Effector CD4-positive, alpha-beta T cell (primary cell): ENCODE results near the gene THBS2.

Experiments used
- DNase-seq: peaks from one replicate; pipeline ENCODE4 v3.0.0-alpha.2; 2020

The THBS2 gene

DNA sequence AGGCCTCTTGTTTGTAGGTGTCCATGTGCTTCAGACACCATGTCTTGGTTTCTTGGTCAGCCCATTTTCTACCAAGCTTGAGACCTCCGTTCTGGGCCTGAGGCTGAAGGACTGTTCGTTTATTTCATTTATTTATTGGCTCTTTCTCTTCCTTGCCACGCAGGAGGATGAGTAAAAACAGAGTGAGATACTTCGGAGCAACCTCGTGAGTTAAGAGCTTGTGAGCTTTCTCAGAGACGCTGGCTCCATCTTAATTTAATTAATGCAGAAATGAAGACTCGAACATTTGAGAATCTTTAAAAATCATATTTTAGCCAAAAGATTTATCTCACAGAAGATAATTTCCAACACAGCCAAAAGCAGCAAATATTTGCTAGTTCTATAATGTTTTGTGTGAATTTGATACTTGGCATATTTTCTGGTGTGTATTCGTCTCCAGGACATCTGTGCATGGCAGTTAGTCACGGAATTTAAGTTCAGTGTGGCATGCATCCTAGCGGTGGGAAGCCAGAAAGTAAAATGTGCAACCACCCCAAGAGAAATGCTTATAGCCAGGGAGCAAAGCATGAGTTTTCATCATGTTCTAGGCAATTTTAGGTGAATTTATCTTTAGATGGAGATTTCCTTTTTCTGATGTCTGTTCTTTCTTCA lies 76.0 kb downstream of the THBS2 start:
- no peak for DNase-seq

DNA sequence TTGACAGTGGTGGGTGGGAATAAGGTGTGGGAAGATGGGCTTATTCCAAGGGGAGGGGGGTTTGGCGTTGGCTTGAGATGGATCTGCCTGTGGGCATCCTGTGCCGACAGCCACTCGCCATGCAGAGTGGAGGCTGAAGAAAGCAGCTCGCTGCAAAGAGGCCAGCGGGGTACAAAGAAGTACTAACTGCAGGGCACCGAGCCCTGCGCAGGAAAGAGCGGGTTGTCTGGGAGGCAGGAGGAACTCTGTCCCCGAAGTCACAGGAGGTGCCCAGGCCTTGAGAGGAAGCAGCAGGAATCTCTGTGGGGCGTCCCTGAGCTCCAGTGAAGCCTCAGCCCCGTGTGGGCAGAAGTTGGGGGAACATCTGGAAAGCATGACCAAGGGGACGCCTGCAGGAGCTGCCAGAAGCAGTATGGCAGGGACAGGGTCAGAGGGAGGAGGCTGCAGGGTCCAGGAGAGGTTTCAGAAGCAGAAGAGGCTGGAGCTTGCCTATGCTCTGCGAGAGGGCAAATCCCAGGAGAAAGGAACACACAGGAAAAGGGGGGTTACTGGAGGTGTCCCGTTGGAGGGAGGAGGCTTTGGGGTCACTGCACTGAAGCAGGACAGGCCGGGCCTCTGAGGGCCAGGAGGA lies 77.2 kb downstream of the THBS2 start:
- no peak for DNase-seq

DNA sequence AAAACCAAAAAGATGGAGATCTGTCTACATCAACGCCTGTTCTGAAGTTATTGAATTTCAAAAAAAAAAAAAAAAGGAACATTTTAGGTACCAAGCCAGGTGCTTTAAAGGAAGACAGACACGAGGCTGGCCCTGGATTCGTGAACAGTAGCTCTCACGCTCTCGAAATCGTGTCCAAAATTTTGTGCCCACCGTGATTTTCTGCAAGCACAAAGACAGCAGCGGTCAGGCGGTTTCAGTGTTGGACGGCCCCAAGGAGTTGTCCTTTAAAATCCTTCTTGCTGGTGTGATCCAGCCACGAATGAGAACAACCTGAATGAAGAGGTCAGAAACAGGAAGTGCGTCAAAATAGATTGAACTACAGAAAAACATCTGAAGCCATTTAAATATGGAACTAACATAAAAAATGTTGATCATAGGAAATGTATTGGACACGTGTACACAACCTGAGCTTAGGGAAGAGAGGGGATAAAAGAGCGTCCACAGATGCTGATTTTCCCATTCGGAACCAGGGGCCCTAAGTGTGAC lies 78.2 kb downstream of the THBS2 start:
- no peak for DNase-seq

DNA sequence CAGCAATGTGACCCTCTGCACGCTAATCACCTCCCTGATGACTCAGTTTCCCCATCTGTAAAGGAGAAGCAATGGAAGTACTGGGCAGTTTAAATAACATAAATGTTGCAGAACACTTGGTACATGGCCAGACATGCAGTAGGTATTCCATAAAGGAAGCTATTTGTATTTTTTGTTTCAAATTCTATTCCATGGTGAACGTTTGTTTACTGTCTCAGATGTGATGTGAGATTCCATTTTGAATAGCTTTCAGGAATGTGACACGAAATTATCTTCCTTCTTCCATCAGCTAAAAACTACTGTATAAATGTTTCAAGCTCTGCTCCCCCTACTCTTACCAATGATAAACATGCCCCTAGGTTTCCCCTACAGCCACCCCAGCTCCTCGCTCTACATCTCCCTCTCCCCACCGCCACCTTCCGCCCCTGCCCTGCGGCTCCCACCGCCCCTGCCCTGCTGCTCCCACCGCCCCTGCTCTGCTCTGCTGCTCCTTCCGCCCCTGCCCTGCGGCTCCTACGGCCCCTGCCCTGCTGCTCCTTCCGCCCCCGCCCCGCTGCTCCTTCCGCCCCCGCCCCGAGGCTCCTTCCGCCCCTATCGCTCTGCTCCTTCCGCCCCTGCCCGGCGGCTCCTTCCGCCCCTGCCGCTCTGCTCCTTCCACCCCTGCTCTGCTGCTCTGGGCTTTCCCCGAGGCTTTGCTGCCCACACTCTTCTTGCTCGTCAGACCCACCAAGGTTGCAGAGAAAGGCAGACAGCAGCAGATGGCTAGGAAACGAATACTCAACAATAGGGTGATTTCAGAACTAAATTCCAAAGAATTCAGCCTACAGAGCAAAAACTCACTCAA lies 78.9 kb downstream of the THBS2 start:
- no peak for DNase-seq

DNA sequence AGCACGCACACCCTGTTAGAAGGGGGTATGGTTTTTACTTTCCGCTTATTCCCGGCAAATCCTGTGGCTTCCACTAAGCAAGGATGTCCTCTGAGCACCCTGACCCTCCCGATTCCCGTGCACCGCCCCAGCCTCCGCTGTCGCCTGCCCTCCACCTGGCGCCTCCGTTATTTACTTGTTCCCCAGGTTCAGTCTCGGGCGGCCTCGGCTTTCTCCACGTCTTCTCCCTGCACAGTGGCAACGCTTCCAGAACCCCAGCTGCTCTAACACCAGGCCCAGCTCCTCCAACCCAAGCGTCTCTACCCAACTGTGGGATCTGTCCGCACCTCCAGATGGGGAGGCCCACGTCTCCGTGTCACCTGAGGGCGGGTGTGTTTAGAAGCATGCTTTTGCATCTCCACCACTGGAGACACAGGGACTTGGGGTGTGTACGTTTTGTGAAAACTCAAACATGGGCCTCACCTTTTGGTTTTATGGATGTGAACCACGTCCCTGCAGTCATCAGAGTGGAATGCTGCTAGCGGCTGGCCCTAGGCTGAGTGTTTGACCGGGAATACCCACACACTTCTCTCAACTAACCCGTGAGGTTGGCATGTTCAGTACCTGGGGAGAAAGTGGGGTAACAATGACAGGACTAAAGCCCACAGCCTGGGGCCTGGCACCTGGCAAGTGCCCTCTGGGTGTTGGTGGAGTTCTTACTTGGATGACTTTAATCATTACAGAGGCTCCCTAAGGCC lies 79.9 kb downstream of the THBS2 start:
- no peak for DNase-seq

DNA sequence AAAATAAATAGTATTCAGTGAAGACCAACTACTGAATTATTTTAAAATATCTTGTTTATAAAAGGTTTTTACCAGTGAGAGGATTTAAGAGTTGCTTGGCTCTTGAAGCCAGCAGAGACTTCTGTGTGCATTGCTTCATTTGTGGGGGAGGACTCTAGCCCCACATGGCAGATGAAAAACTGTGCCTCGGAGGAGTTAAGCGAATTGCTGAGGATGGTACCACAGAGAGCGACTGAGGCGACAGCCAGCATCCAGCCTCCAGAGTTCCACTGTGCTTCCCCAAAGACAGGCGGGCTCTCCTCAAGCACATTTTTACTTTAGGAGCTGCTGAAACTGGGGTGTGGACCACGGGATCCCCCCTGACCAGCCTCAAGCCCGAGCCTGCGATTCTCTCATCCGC lies 80.7 kb downstream of the THBS2 start:
- DNase-seq, result no peak

DNA sequence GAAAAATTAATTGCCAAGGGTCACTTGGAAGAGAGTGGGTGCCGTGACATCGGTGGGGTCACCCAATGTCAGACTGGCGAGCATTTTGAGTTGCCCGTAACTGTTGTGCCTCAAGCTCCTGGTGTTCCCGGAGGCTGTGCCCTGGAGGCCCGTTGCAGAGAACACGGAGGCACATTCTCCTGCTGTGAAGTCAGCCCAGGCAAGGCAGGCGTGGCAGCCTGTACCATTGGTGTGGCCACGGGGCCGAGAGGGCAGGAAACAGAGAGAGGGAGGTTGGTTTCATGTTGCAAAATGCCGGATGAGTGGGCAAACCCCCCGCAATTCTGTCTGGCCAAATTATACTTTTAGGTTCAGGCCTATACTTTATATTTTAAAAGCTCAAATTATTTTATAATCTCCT lies 81.2 kb downstream of the THBS2 start:
- no peak for DNase-seq

DNA sequence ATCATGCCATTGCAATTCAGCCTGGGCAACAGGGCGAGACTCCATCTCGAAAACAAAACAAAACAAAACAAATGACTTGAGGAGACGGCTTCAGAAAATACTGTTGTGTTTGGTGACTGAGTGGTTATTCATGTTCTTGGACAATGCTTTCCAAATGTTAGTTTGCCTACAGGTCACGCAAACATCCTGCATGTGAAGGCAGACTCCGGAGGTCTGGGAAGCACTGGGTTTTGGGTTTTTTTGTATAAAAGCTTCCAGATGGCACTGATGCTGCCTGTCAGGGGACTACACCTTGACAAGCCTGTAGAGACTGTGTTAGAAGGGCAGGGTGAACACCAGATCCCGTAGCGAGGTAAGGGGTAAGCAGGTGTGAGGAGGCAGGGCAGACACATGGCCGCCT lies 81.7 kb downstream of the THBS2 start:
- DNase-seq, result no peak

DNA sequence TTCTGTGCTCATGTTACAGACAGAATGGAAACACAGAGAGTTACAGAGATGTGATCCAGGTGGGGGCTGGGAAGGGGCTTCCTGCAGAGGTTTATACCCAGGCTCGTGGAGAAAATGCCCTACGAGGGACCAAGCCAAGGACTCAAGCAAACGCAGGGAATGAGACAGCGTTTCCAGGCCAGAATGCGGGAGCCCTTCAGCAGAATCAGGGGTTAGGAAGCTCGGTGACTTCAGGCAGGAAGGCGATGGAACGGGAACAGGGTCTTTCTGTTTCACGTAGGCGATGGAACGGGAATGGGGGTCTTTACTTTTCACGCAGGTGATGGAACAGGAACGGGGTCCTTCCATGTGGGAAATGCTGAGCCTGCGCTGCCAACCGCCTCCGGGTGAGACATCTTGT lies 82.6 kb downstream of the THBS2 start:
- no peak for DNase-seq

DNA sequence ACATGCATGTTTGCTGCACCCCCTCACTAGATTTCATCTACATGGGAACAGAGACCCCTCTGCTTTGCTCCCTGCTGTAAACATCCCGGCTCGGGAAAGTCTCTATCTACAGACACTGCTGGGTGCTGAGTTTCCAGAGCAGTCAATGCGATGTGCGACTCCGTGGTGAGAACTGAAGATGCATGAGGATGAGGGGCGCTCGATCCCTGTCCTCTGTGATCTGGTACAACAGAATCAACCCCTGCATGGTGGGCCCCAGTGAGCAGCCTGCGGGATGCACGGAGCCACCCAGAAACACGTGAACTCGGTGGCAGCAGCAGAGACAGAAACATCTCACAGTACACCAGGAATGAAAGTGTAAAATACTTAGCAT lies 83.1 kb downstream of the THBS2 start:
- DNase-seq, result no peak

DNA sequence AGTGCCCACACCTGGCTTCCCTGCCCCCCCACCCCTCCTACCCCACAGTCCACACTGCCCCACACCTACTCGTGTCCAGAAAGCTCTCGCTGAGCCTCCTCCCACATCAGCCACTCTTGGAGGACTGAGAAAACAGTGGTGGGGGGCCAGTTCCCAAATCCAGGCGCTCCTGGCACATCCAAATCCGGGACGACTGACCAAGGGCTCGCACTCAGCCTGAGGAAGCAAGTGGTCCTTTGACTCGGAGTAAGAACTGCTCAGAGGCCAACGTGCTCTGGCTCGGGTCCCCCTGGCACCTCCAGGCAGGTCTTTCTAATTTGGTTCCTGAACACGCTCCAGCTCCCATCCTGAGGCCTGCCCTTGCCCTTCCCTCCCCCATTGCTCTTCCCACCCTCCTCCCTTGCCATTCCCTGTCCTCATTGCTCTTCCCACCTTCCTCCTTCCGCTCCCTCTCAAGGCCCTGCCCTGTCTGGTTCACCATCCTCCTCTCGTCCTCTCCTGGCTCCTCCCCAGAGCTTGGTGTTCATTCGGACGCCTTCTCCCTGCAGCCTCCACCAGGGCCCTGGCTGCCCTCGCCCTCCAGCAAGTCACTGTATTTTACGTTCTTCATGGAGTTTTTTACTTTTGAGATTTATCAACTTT lies 83.6 kb downstream of the THBS2 start:
- no peak for DNase-seq

DNA sequence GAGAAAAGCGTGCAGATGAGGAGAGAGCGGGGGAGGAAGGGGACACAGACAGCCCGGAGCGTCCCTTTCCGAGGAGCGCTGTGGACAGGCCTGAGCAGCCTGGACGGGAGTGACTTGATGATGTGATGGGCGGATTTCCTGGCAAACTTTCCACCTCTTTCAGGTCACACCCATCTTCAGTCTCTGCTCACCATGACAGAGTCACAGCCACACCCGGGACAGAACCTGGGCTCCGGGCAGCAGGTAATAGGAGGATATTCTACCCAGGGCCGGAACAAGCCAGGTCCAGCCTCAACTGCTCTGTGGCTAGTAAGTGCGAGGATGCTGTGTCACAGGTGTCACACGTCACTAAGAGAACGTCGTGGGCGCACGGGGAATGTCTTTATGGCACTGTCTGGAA lies 84.3 kb downstream of the THBS2 start:
- DNase-seq, result no peak

DNA sequence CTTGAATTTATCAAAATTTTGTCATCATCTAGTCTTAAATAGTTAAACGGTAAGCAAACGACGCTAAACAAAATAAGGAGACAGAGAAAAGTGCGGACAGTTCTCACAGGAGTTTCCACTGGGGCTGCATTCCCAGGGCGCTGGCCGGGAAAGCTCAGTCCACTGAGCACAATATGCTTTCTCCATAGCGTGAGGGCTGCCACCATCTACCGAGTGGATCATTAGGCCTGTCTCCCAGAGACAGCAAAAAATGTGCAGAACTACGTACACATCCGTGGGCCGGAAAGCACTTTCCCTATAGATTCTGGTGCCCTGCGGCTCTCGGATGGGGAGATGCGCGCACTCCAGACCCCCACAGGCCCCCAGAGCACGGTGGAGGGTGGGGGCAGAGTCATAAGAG lies 84.9 kb downstream of the THBS2 start:
- no peak for DNase-seq

DNA sequence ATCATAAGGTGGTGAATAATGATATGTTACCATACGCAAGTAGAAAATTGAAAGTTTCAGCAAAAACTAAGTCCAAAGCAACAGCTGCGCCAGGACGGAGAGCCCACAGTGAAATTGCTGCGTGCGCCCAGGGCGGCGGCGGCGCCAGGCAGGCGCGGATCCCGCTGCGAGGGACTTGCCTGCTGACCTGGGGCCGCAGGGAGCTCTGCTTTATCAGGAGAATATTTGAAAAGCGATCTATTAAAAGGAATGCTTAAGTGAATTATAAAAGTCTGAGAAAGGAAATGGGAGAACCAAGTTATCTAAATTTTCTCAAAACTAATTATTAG lies 85.4 kb downstream of the THBS2 start:
- DNase-seq, result no peak

DNA sequence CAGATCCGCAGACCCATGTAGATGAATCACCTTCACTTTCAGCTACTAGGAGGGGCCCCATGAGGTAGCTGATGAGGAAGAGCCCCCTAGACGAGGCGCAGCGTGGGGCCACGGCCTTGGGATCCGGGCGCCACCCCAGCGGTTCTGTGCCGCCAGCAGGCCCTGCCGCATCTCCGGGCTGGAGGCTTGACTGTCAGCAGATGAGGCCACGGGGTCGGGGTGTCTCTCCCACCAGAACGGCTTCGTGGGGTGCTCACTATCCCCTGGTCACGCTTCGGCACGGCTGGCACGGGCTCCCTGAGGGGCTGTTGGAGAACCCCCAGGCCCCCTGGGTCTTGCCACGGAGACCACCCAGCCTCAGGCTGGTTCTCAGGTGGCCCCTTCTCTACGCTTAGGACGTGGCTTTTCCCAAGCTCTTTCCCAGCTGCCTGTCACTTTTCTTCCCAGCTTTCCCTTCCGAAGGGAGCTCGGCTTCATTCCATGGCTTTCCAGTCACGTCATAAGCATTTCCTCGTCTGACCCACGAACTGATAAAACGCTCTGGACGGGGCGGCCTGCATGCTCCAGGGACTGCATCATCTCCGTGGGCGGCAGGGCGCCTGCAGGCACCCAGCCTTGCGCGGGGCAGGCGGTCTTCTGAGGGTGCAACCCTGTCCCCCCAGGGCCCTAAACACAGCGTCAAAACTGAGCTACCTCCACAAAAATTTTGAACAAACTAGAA lies 85.9 kb downstream of the THBS2 start:
- DNase-seq, result no peak

DNA sequence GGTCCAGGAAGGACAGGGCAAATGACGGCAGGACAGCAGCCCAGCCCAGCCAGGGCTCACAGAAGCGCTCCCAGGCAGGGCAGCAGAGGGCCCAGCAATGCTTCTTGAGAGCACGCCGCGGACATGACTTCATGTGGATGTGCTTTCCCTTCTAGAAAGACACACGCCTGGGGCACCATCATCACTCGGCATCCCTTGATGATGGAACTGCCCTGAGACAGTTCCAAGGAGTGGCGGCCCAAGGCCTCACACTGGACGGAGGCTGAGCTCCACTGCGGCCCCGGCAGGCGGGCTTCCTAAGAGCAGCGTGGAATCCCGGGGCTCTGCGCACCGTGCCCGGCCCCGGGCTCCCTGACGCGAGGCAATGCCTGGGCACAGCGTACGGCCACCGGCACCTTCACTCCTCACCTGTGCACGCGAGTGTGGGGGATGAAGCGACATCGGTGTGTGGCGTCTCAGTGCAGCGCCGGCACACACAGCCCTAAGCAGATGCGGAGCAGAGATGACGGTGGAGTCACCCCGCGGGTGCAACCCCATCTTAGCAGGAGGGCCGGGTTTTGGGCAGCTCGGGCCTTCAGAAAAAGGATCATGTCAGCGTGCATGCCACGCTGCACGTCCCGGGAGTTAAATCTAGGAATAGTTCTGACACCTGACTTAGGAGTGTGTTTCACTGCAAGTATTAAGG lies 86.6 kb downstream of the THBS2 start:
- DNase-seq, result no peak
